COLO668 (cell line): ENCODE measurements around the gene JPH3.
A peak's percentile ranks its signal among the peaks of the same experiment; 100 is the strongest.

Experiments
- DNase-seq: peaks from one replicate; lab custom pipeline; 2025; ENCODE audit not compliant: unreplicated experiment; lab: John Stamatoyannopoulos, UW

JPH3 gene

GRCh38 chr16:87693827-87694226 is 91.5 kb downstream of the JPH3 start:
- DNase-seq, result no peak

- DNase-seq, result no peak
Observed at GRCh38 chr16:87694441-87695125, 92.3 kb downstream of the JPH3 start.

- no peak for DNase-seq
Observed at GRCh38 chr16:87695534-87695933, 93.2 kb downstream of the JPH3 start.

GRCh38 chr16:87696726-87697125 is 94.4 kb downstream of the JPH3 start:
- no peak for DNase-seq

- DNase-seq, result no peak
Observed at GRCh38 chr16:87697256-87697655, 94.9 kb downstream of the JPH3 start.

GRCh38 chr16:87697792-87698191 is 95.5 kb downstream of the JPH3 start:
- no peak for DNase-seq

GRCh38 chr16:87698241-87698640 is 95.9 kb downstream of the JPH3 start:
- DNase-seq, result no peak

- DNase-seq, result no peak
Observed at GRCh38 chr16:87698676-87699199, 96.4 kb downstream of the JPH3 start.

GRCh38 chr16:87700406-87701077 is 98.2 kb downstream of the JPH3 start:
- DNase-seq, result no peak

- no peak for DNase-seq
Observed at GRCh38 chr16:87701078-87701460, 98.8 kb downstream of the JPH3 start.

- no peak for DNase-seq
Observed at GRCh38 chr16:87701505-87701921, 99.2 kb downstream of the JPH3 start.

- DNase-seq, result peak; percentile 23
Observed at GRCh38 chr16:87702325-87702811, 100.1 kb downstream of the JPH3 start.

GRCh38 chr16:87703071-87703470 is 100.8 kb downstream of the JPH3 start:
- no peak for DNase-seq

- no peak for DNase-seq
Observed at GRCh38 chr16:87703835-87704375, 101.6 kb downstream of the JPH3 start.

- DNase-seq, result no peak
Observed at GRCh38 chr16:87704754-87705353, 102.5 kb downstream of the JPH3 start.

GRCh38 chr16:87705771-87706277 is 103.5 kb downstream of the JPH3 start:
- peak; percentile 74 for DNase-seq

- DNase-seq, result peak; percentile 94
Observed at GRCh38 chr16:87706278-87707000, 104.1 kb downstream of the JPH3 start.

- no peak for DNase-seq
Observed at GRCh38 chr16:87707097-87707496, 104.8 kb downstream of the JPH3 start.

GRCh38 chr16:87707714-87708580 is 105.6 kb downstream of the JPH3 start:
- DNase-seq, result no peak
